ENCODE data around the gene TSHZ3. TPM values are rescaled to one million over a fixed set of nuclear protein-coding genes. Genes with fewer than 3 reads are reported as not detected.

TSHZ3 gene
- total RNA-seq, 2 experiments from 2014 or later, result 1.6 to 2.6 TPM

DNA sequence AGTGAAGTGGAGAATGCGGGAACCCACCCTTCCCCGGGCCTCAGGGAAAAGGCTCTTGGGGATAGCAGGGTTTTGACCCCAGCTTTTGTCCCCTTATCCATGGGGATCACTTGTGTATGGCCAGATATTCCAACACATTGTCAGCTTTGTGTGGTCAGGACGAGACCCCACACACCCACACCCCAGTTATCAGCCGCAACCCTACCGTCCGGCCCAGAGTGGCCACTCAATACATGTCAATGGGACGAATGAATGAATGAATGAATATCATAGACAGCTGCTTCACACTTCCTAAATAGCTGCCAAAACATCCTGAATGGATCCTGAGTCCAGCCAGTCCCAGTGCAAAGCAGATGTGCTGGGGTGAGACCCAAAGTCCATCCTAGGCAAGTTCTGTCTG, 64.6 kb downstream of the TSHZ3 start:
- Mint-ChIP-seq H3K4me3 (no peak overlapping the region), H3K27me3 (no peaks in the 10 kb centered on the region), H3K9me3 (no peaks in the 10 kb centered on the region), H3K36me3 (no peaks in the 10 kb centered on the region), H3K27ac (no peak overlapping the region), H3K4me1 (ENCODE audit: low read depth) (peaks cover 4% of the 10 kb centered on the region)
- ChIA-PET POLR2A (no interaction called here), CTCF (no interaction called here)
- no peak for DNase-seq
- intact Hi-C loops (cut with micrococcal nuclease), result no loop called here

DNA sequence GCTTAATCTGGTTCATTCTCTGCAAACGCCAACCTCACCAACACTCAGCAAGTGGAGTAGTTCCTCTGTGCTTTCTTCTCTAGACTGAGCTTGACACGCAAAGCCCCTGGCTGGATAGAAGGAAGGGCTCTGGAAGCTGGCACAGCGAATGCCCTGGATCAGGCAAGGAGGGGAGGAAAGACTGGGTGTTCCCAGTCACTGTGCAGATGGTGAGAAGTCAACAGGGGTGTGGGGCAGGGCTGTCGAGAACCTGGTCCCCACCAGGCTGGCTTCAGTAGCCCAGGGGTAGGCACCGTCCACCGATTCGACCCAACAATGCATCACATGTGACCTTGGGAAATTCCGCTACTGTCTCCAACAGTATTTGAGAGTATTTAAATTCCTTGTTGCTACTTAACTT, 65.5 kb downstream of the TSHZ3 start:
- no peaks in the 10 kb centered on the region for H3K27me3 Mint-ChIP-seq
- no peak overlapping the region for H3K4me3 Mint-ChIP-seq
- no peaks in the 10 kb centered on the region for H3K36me3 Mint-ChIP-seq
- POLR2A ChIA-PET, result no interaction called here
- DNase-seq, result no peak
- CTCF ChIA-PET, result no interaction called here
- H3K27ac Mint-ChIP-seq, result no peak overlapping the region
- H3K4me1 Mint-ChIP-seq (ENCODE audit: low read depth), result peaks cover 4% of the 10 kb centered on the region
- intact Hi-C loops (cut with micrococcal nuclease), result no loop called here
- H3K9me3 Mint-ChIP-seq, result no peaks in the 10 kb centered on the region

DNA sequence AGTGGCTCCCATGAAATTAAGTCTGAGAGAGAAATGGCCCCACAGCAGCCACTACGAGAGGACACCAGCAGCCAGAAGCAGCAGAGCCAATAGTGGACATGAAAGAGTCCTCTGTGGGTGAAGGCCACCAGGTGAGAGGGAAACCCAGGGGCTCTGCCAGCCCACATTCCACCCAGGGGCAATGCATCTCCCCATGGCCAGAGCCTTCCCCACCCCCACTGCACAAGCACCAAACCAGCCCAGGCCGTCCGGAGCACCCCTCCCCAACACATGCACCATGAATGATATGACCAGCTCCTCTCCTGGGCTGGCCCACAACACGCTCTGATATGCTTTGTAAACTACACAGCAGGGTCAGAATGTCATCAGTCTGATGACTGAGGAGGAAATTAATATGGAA, 66.9 kb downstream of the TSHZ3 start:
- Mint-ChIP-seq H3K27me3 (no peaks in the 10 kb centered on the region), H3K36me3 (no peaks in the 10 kb centered on the region), H3K4me3 (no peak overlapping the region), H3K27ac (no peak overlapping the region), H3K9me3 (no peaks in the 10 kb centered on the region), H3K4me1 (ENCODE audit: low read depth) (peaks cover 4% of the 10 kb centered on the region)
- ChIA-PET CTCF (no interaction called here), POLR2A (no interaction called here)
- intact Hi-C loops (cut with micrococcal nuclease), result no loop called here
- no peak for DNase-seq

DNA sequence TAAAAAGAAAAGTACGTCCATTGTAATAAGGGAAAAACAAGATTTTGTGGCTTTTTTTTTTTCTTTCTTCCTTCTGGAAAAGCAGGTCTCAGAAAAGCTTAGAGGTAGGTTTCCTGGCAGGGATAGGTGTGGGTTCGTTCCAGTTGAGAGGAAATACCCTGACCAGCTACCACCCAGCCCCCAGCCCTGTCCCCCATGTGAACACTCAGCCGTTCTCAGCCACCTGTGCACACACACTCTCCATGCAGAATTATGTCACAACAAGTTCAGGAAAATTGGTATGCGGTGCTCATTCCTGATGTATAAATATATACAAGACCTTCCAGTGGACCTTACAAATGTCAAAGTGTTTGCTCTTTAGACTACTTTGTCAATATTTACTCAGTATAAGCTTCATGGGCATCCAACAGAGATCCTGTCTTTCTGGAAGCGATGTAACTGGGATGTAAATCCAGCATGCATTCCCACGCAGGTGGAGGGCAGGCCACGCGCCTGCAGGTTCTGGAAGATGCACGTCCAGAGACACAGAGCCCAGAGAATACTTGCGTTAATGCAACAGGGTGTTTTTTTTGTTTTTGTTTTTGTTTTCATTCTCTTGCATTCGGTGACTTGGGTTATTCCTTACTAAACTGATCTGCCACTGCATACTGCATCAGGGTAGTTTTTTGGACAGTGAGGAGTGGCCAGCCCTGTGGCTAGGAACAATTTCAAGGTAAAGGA, 68.8 kb downstream of the TSHZ3 start:
- H3K4me3 Mint-ChIP-seq, result no peak overlapping the region
- intact Hi-C loops (cut with micrococcal nuclease), result no loop called here
- H3K4me1 Mint-ChIP-seq (ENCODE audit: low read depth), result no peaks in the 10 kb centered on the region
- no peaks in the 10 kb centered on the region for H3K27me3 Mint-ChIP-seq
- no peaks in the 10 kb centered on the region for H3K9me3 Mint-ChIP-seq
- no peak for DNase-seq
- POLR2A ChIA-PET, result no interaction called here
- peaks cover 1% of the 10 kb centered on the region for H3K36me3 Mint-ChIP-seq
- H3K27ac Mint-ChIP-seq, result no peak overlapping the region
- CTCF ChIA-PET, result interaction anchor here (0.5 kb wide), 1 partner anchor 1356 kb away, joined by 3 read pairs; no protein-coding TSS in a partner anchor

DNA sequence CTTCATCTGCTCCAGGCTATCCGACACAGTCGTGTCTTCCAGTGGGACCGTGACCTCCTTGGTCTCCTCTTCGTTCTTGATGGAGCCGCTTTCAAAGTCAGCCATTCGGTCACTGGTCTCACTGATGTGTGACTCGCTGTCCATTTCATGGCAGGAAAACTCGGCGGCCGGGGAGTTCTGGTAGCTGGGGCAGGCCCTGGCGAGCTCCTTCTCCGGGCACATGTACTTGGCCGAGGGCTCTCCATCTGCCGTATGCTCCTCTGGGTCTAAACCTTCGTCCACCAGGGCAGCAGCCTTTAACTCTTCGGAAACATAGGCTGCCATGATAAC, 69.8 kb downstream of the TSHZ3 start:
- Mint-ChIP-seq H3K27ac (no peak overlapping the region), H3K9me3 (no peaks in the 10 kb centered on the region), H3K4me1 (ENCODE audit: low read depth) (peaks cover 2% of the 10 kb centered on the region), H3K27me3 (no peaks in the 10 kb centered on the region), H3K36me3 (peaks cover 1% of the 10 kb centered on the region), H3K4me3 (no peak overlapping the region)
- intact Hi-C loops (cut with micrococcal nuclease), result no loop called here
- ChIA-PET CTCF (no interaction called here), POLR2A (no interaction called here)
- DNase-seq, result no peak

DNA sequence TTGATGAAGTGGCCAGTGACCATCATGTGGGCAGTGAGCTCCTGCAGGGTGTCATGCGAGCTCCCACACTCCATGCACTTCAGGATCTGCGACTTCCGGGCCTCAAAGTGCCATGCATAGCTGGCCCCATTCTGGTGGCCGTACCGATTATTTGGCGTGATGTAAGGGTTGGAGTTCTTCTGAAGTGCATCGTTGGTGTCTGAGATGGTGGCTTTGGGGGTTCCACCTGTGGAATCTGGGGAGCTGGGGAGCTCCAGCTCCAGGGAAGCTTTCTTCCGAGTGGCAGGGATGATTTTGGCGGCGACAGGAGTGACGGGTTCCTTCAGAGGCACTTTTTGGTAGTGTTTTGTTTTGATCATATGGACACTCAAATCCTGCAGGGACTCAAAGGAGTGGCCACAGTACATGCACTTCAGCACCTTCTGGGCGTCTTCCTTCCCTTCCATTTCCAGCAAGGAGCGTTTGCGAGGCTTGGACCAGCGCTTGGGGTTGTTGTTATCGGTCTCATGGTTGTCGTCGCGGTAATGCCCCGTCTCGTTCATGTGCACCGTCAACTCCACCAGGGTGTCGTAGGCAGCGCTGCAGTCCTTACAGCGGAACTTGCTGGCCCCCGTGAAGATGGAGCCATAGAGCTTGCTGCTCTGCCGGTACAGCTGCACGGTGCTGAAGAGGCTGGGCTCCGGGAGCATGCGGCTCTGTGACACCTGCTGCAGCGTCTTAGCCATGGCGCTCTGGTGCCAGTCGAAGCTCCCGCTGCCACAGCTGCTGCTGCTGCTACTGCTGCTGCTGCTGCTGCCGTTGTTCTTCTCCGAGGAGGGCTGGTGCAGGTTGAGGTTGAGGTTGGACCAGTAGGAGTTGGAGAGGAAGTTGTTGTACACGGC, 70.4 kb downstream of the TSHZ3 start:
- CTCF ChIA-PET, result no interaction called here
- H3K36me3 Mint-ChIP-seq, result peaks cover 1% of the 10 kb centered on the region
- POLR2A ChIA-PET, result no interaction called here

DNA sequence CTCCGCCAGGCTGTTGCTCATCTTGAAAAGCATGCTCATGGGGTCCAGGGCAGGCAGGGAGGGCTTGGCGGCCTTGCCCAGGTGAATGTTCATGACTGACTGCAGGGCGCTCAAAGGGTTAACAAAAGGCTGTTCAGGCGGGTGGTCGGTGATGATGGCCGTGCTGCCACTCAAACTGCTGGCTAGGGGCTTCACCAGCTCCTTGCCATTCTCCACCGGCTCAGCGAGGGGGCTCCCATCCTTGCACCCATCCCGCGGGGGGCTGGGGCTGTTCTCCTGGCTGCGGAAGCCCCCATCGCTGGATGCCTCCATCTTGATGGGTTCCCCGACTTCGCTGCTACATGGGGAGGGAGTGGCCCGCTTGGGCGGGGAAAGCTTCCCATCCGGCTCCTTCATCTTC, 71.7 kb downstream of the TSHZ3 start:
- no peak for DNase-seq
- Mint-ChIP-seq H3K27ac (no peak overlapping the region), H3K9me3 (no peaks in the 10 kb centered on the region), H3K4me1 (ENCODE audit: low read depth) (peaks cover 2% of the 10 kb centered on the region), H3K36me3 (peaks cover 1% of the 10 kb centered on the region), H3K27me3 (no peaks in the 10 kb centered on the region), H3K4me3 (no peak overlapping the region)
- ChIA-PET CTCF (no interaction called here), POLR2A (no interaction called here)
- intact Hi-C loops (cut with micrococcal nuclease), result no loop called here

More for the DNA sequence above, 70.4 kb downstream of the TSHZ3 start:
- DNase-seq, result no peak
- Mint-ChIP-seq H3K27ac (no peak overlapping the region), H3K9me3 (no peaks in the 10 kb centered on the region), H3K27me3 (no peaks in the 10 kb centered on the region), H3K4me1 (ENCODE audit: low read depth) (peaks cover 2% of the 10 kb centered on the region), H3K4me3 (no peak overlapping the region)
- intact Hi-C loops (cut with micrococcal nuclease), result no loop called here

DNA sequence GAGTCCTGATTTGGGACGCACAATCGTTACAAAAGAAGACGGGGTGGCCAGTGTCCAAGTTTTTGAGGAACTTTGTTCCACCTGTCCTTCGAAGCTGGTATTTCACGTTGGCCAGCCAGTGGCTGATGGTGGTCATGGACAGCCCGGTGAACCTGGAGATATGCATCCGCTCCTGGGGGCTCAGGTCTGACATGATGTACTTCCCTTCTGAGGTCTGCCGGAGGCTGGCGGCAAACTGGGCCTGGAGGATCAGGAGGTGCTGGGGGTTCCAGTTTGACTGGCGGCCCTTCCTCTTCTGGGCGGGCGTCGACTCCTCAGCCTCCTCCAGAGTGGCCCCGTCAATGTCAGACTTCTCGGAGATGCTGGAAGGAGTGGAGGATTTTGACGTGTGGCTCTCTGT, 72.4 kb downstream of the TSHZ3 start:
- H3K36me3 Mint-ChIP-seq, result peaks cover 1% of the 10 kb centered on the region
- no peaks in the 10 kb centered on the region for H3K27me3 Mint-ChIP-seq

DNA sequence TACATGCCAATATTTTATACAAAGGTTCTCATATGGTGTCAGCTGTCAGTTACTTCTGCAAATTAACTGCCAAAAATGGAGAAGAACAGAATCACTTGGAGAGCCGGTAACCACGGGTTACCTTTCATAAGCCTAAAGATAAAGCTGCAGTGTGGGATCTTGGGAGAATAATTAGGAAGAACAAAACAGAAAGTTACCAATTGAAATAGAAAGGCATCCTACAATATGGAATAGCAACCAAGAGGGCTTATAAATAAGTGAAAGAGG, 74.2 kb downstream of the TSHZ3 start:
- H3K36me3 Mint-ChIP-seq, result peaks cover 1% of the 10 kb centered on the region
- DNase-seq, result no peak
- no peaks in the 10 kb centered on the region for H3K9me3 Mint-ChIP-seq
- intact Hi-C loops (cut with micrococcal nuclease), result no loop called here
- no peak overlapping the region for H3K4me3 Mint-ChIP-seq
- H3K27me3 Mint-ChIP-seq, result no peaks in the 10 kb centered on the region
- ChIA-PET CTCF (no interaction called here), POLR2A (no interaction called here)
- H3K4me1 Mint-ChIP-seq (ENCODE audit: low read depth), result peaks cover 2% of the 10 kb centered on the region
- H3K27ac Mint-ChIP-seq, result no peak overlapping the region

More for the DNA sequence above, 72.4 kb downstream of the TSHZ3 start:
- H3K4me3 Mint-ChIP-seq, result no peak overlapping the region
- no peak for DNase-seq
- ChIA-PET CTCF (no interaction called here), POLR2A (no interaction called here)
- H3K27ac Mint-ChIP-seq, result no peak overlapping the region
- H3K4me1 Mint-ChIP-seq (ENCODE audit: low read depth), result peaks cover 2% of the 10 kb centered on the region
- intact Hi-C loops (cut with micrococcal nuclease), result no loop called here
- no peaks in the 10 kb centered on the region for H3K9me3 Mint-ChIP-seq

DNA sequence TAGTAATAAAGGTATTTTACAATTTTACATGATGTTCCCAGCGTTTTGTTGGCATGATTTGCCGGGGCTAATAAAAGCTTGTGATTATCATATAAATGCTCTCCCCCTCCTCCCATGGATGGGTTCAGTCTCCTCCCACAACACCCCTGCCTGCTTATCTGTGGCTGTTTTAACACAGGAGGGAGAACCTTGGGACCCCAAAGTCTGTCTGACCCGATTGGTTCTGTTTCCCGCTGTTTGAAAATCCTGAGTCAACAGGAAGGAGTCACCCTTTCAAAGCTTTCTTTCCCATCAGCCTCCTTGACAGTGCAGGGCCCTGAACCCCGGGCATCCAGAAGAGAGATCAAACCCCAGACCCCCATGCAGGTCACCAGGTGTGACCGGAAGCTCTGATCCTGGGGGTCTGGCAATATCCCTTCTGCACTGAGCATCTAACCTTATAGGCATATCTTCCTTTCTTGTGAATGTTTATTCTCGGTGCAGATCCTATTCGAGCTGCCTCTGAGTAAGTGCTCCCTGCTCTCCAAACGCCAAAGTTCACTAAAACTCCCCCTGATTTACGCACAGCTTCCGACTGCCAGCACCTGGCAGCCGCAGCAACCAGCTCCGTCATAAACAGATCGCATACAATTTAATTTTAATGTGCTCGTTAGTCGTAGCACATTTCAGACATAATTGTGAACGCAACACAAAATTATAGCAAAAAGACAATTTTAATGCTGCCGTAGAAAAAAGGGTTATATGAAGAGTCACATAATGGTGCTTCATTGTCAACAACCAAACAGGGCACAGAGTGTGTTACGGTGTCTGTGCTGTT, 74.8 kb downstream of the TSHZ3 start:
- H3K4me3 Mint-ChIP-seq, result no peak overlapping the region
- POLR2A ChIA-PET, result no interaction called here

DNA sequence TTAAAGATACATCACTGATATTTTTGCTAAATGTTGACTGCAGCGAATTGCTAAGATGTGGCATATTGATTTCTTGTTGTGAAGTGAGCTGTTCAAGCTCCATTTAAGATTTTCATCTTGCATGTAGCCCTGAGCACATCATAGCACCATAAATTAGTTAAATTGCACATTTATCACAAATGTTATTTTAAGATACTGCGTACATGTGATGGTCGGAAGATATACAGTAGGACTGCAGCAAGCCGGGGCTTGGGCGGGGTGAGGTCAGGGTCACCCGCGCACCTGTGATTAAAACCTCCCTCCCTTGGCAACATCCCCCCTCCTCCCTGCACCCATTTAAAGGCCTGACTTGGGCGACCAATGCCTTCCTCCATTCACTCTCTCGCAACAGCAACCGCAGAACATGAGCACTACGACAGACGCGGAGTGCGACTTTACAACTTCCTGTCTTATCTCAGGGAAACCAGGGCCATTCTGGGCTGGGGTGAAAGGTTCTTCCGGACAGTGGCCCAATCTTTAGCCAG, 76.6 kb downstream of the TSHZ3 start:
- POLR2A ChIA-PET, result no interaction called here
- intact Hi-C loops (cut with micrococcal nuclease), result no loop called here

More for the DNA sequence above, 74.8 kb downstream of the TSHZ3 start:
- Mint-ChIP-seq H3K27ac (no peak overlapping the region), H3K9me3 (no peaks in the 10 kb centered on the region), H3K4me1 (ENCODE audit: low read depth) (peaks cover 2% of the 10 kb centered on the region), H3K36me3 (peaks cover 1% of the 10 kb centered on the region), H3K27me3 (no peaks in the 10 kb centered on the region)
- intact Hi-C loops (cut with micrococcal nuclease), result no loop called here
- CTCF ChIA-PET, result no interaction called here
- no peak for DNase-seq

DNA sequence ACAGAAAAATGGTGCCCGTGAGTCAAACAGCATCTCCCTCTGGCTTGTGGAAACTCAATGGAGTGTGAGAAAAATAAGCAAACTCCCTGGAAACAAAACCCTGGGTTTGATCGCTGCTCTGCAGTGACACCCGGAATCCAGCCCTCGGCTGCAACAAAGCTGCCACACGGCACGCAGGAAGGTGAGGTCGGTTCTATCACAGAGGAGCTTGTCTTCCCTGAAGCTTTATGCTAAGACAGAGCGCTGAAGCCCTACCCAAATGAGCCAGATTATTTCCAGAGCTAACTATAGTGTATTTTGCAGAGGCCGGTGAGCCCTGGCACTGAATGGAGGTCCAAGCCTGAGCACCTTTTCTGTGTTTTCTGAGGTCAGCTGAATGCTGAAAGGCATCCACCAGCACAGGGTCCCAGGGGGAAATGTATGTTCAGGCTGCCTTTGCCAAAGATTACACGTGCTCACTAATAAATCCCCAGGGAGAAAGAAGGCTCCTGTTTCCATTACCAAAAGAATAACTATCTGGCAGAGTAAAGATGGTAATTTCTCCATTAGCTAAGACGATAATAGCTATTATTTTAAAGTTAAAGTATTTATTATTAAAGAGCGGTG, 77.8 kb downstream of the TSHZ3 start:
- Mint-ChIP-seq H3K4me1 (ENCODE audit: low read depth) (peaks cover 2% of the 10 kb centered on the region), H3K9me3 (no peaks in the 10 kb centered on the region), H3K27me3 (no peaks in the 10 kb centered on the region), H3K27ac (no peak overlapping the region), H3K4me3 (no peak overlapping the region), H3K36me3 (peaks cover 1% of the 10 kb centered on the region)
- POLR2A ChIA-PET, result no interaction called here
- CTCF ChIA-PET, result no interaction called here
- DNase-seq, result no peak
- intact Hi-C loops (cut with micrococcal nuclease), result no loop called here

More for the DNA sequence above, 76.6 kb downstream of the TSHZ3 start:
- CTCF ChIA-PET, result no interaction called here
- H3K27ac Mint-ChIP-seq, result no peak overlapping the region
- DNase-seq, result no peak
- H3K36me3 Mint-ChIP-seq, result peaks cover 1% of the 10 kb centered on the region
- no peaks in the 10 kb centered on the region for H3K27me3 Mint-ChIP-seq
- H3K4me1 Mint-ChIP-seq (ENCODE audit: low read depth), result peaks cover 2% of the 10 kb centered on the region
- no peaks in the 10 kb centered on the region for H3K9me3 Mint-ChIP-seq
- H3K4me3 Mint-ChIP-seq, result no peak overlapping the region

Data from activated CD4-positive, alpha-beta memory T cell treated with anti-CD3 and anti-CD28 coated beads for 36 hours (primary cell).